ENCODE measurements around the gene SIL1. TPM values are rescaled to one million over a fixed set of nuclear protein-coding genes. Genes with fewer than 3 reads are reported as not detected.
A peak's percentile ranks its signal among the peaks of the same experiment; 100 is the strongest.

Gene SIL1
- total RNA-seq, 1 donor from 2014 or later: 39.3 TPM

GRCh38 chr5:138956801-138957200 lies 241.4 kb downstream of the SIL1 start:
- no peaks in the 10 kb centered on the region for H3K36me3 ChIP-seq

GRCh38 chr5:138955671-138956295 lies 242.4 kb downstream of the SIL1 start:
- intact Hi-C loops (cut with micrococcal nuclease): no loop called here
- Histone ChIP-seq H3K4me1 (peaks cover 53% of the 10 kb centered on the region), H3K27ac (replicated peaks) (peak overlapping the region; percentile 88), H3K4me3 (no peak overlapping the region), H3K9me3 (replicated peaks) (no peaks in the 10 kb centered on the region), H3K36me3 (no peaks in the 10 kb centered on the region), H3K27me3 (ENCODE audit: low read depth) (no peaks in the 10 kb centered on the region)
- no peak for DNase-seq
- TF ChIP-seq CTCF (IDR thresholded peaks at IDR 0.05; ENCODE audit: borderline replicate concordance): no peak

More at GRCh38 chr5:138956801-138957200, 241.4 kb downstream of the SIL1 start:
- TF ChIP-seq CTCF (IDR thresholded peaks at IDR 0.05; ENCODE audit: borderline replicate concordance): no peak
- Histone ChIP-seq H3K4me3 (no peak overlapping the region), H3K27me3 (ENCODE audit: low read depth) (no peaks in the 10 kb centered on the region), H3K27ac (replicated peaks) (no peak overlapping the region), H3K4me1 (peaks cover 43% of the 10 kb centered on the region), H3K9me3 (replicated peaks) (no peaks in the 10 kb centered on the region)
- DNase-seq: no peak
- intact Hi-C loops (cut with micrococcal nuclease): no loop called here

- DNase-seq: peak; percentile 56
- H3K36me3 ChIP-seq: no peaks in the 10 kb centered on the region
- no peaks in the 10 kb centered on the region for H3K9me3 ChIP-seq (replicated peaks)
- no peak overlapping the region for H3K4me3 ChIP-seq
- intact Hi-C loops (cut with micrococcal nuclease): no loop called here
- H3K27ac ChIP-seq (replicated peaks): peak overlapping the region; percentile 88
- peaks cover 60% of the 10 kb centered on the region for H3K4me1 ChIP-seq
- TF ChIP-seq CTCF (IDR thresholded peaks at IDR 0.05; ENCODE audit: borderline replicate concordance): no peak
- no peaks in the 10 kb centered on the region for H3K27me3 ChIP-seq (ENCODE audit: low read depth)
Observed at GRCh38 chr5:138955013-138955660, 243.0 kb downstream of the SIL1 start.

- DNase-seq: no peak
- intact Hi-C loops (cut with micrococcal nuclease): no loop called here
- H3K27me3 ChIP-seq (ENCODE audit: low read depth): no peaks in the 10 kb centered on the region
- peak overlapping the region; percentile 88 for H3K27ac ChIP-seq (replicated peaks)
- H3K4me3 ChIP-seq: no peak overlapping the region
- H3K36me3 ChIP-seq: no peaks in the 10 kb centered on the region
- peaks cover 67% of the 10 kb centered on the region for H3K4me1 ChIP-seq
- no peak for TF ChIP-seq CTCF (IDR thresholded peaks at IDR 0.05; ENCODE audit: borderline replicate concordance)
- H3K9me3 ChIP-seq (replicated peaks): no peaks in the 10 kb centered on the region
Observed at GRCh38 chr5:138954257-138955012, 243.7 kb downstream of the SIL1 start.

- intact Hi-C loops (cut with micrococcal nuclease): no loop called here
- peak overlapping the region; percentile 88 for H3K27ac ChIP-seq (replicated peaks)
- DNase-seq: peak; percentile 92
- TF ChIP-seq CTCF (IDR thresholded peaks at IDR 0.05; ENCODE audit: borderline replicate concordance): no peak
- no peaks in the 10 kb centered on the region for H3K9me3 ChIP-seq (replicated peaks)
- peak overlapping the region; percentile 35 for H3K4me3 ChIP-seq
- H3K27me3 ChIP-seq (ENCODE audit: low read depth): no peaks in the 10 kb centered on the region
- H3K36me3 ChIP-seq: no peaks in the 10 kb centered on the region
- peaks cover 75% of the 10 kb centered on the region for H3K4me1 ChIP-seq
Observed at GRCh38 chr5:138953387-138954256, 244.5 kb downstream of the SIL1 start.
